ENCODE data around the gene PREX1.

Gene PREX1

GRCh38 chr20:48789781-48790472, 37.9 kb downstream of the PREX1 start:
- no peaks in the 10 kb centered on the region for H3K79me2 ChIP-seq (ENCODE audit: insufficient read depth, low read depth)
- H3K27me3 ChIP-seq (ENCODE audit: insufficient read depth, low read depth), result no peaks in the 10 kb centered on the region
- H2AFZ ChIP-seq (ENCODE audit: low read depth), result no peak overlapping the region
- TF ChIP-seq CTCF (conservative IDR thresholded peaks at IDR 0.05; ENCODE audit: low read depth, low read length), result no peak
- no peaks in the 10 kb centered on the region for H4K20me1 ChIP-seq (ENCODE audit: insufficient read depth)
- no peak overlapping the region for H3K27ac ChIP-seq
- H3K36me3 ChIP-seq (ENCODE audit: insufficient read depth), result no peaks in the 10 kb centered on the region
- H3K4me1 ChIP-seq (ENCODE audit: low read depth, poor library complexity, severe bottlenecking), result no peaks in the 10 kb centered on the region
- no peak overlapping the region for H3K9ac ChIP-seq
- no peak overlapping the region for H3K4me2 ChIP-seq
- no peak overlapping the region for H3K4me3 ChIP-seq (IDR thresholded peaks at IDR 0.05; ENCODE audit: insufficient read depth, low read depth, low read length)

GRCh38 chr20:48789185-48789668, 38.6 kb downstream of the PREX1 start:
- TF ChIP-seq CTCF (conservative IDR thresholded peaks at IDR 0.05; ENCODE audit: low read depth, low read length), result no peak
- no peaks in the 10 kb centered on the region for H3K36me3 ChIP-seq (ENCODE audit: insufficient read depth)
- H3K79me2 ChIP-seq (ENCODE audit: insufficient read depth, low read depth), result no peaks in the 10 kb centered on the region
- no peaks in the 10 kb centered on the region for H4K20me1 ChIP-seq (ENCODE audit: insufficient read depth)
- no peak overlapping the region for H3K9ac ChIP-seq
- H3K4me3 ChIP-seq (IDR thresholded peaks at IDR 0.05; ENCODE audit: insufficient read depth, low read depth, low read length), result no peak overlapping the region
- no peak overlapping the region for H3K27ac ChIP-seq
- no peak overlapping the region for H2AFZ ChIP-seq (ENCODE audit: low read depth)
- H3K27me3 ChIP-seq (ENCODE audit: insufficient read depth, low read depth), result no peaks in the 10 kb centered on the region
- no peak overlapping the region for H3K4me2 ChIP-seq
- H3K4me1 ChIP-seq (ENCODE audit: low read depth, poor library complexity, severe bottlenecking), result no peaks in the 10 kb centered on the region

- Histone ChIP-seq H3K36me3 (ENCODE audit: insufficient read depth) (no peaks in the 10 kb centered on the region), H3K4me2 (no peak overlapping the region), H2AFZ (ENCODE audit: low read depth) (no peak overlapping the region), H3K79me2 (ENCODE audit: insufficient read depth, low read depth) (no peaks in the 10 kb centered on the region), H3K9ac (no peak overlapping the region), H3K4me1 (ENCODE audit: low read depth, poor library complexity, severe bottlenecking) (no peaks in the 10 kb centered on the region), H3K4me3 (IDR thresholded peaks at IDR 0.05; ENCODE audit: insufficient read depth, low read depth, low read length) (no peak overlapping the region), H4K20me1 (ENCODE audit: insufficient read depth) (no peaks in the 10 kb centered on the region), H3K27me3 (ENCODE audit: insufficient read depth, low read depth) (no peaks in the 10 kb centered on the region), H3K27ac (no peak overlapping the region)
- TF ChIP-seq CTCF (conservative IDR thresholded peaks at IDR 0.05; ENCODE audit: low read depth, low read length), result no peak
These were observed 39.2 kb downstream of the PREX1 start for GRCh38 chr20:48788486-48789072.

- H3K27me3 ChIP-seq (ENCODE audit: insufficient read depth, low read depth), result no peaks in the 10 kb centered on the region
- no peak overlapping the region for H3K9ac ChIP-seq
- no peak overlapping the region for H2AFZ ChIP-seq (ENCODE audit: low read depth)
- no peaks in the 10 kb centered on the region for H3K36me3 ChIP-seq (ENCODE audit: insufficient read depth)
- H3K4me3 ChIP-seq (IDR thresholded peaks at IDR 0.05; ENCODE audit: insufficient read depth, low read depth, low read length), result no peak overlapping the region
- H4K20me1 ChIP-seq (ENCODE audit: insufficient read depth), result no peaks in the 10 kb centered on the region
- H3K4me1 ChIP-seq (ENCODE audit: low read depth, poor library complexity, severe bottlenecking), result no peaks in the 10 kb centered on the region
- H3K27ac ChIP-seq, result no peak overlapping the region
- no peak for TF ChIP-seq CTCF (conservative IDR thresholded peaks at IDR 0.05; ENCODE audit: low read depth, low read length)
- no peak overlapping the region for H3K4me2 ChIP-seq
- no peaks in the 10 kb centered on the region for H3K79me2 ChIP-seq (ENCODE audit: insufficient read depth, low read depth)
These were observed 39.9 kb downstream of the PREX1 start for GRCh38 chr20:48787861-48788375.
